Ovary (tissue), 9 donors: ENCODE measurements around the gene NLRC5. TPM values are rescaled to one million over a fixed set of nuclear protein-coding genes. Genes with fewer than 3 reads are reported as not detected.

ENCODE experiments used
- DNase-seq, 5 donors: peaks; one replicate each; pipeline ENCODE4 v3.0.0-alpha.2; 2019 to 2020
- H3K27ac ChIP-seq, 2 donors: fragments of 200-600 bp; one replicate each; pipeline versions ENCODE4 v1.5.1 to v1.8.0; 2019 to 2022
- H3K27me3 ChIP-seq: fragments of 200-600 bp; one replicate; pipeline ENCODE4 v1.8.0; 2022
- H3K36me3 ChIP-seq: fragments of 200-600 bp; sonication (generic); one replicate; pipeline ENCODE4 v1.5.1; 2019
- H3K4me1 ChIP-seq: one replicate; pipeline ENCODE4 v1.8.1; 2013; ENCODE audit warnings: mild to moderate bottlenecking, moderate library complexity; ENCODE audit not compliant: insufficient read depth
- H3K4me3 ChIP-seq: fragments of 200-600 bp; sonication (generic); one replicate; pipeline ENCODE4 v1.5.1; 2017
- H3K9me3 ChIP-seq, 2 donors: fragments of 200-600 bp in 1 of 2; sonication (generic) in 1 of 2; one replicate each; pipeline versions ENCODE4 v1.5.1 to v1.8.1; 2013 to 2019; ENCODE audit warnings: mild to moderate bottlenecking in 1 of 2, moderate library complexity in 1 of 2
- CTCF ChIP-seq, 3 donors: fragments of 450-650 bp in 2 of 3; fragments of 200-600 bp in 1 of 3; IDR thresholded peaks; one replicate each; pipeline versions ENCODE4 v1.5.1 to v1.8.0; 2016 to 2022; ENCODE audit warnings: antibody characterized with exemption in 3 of 3, mild to moderate bottlenecking in 1 of 3
- EP300 ChIP-seq: sonication (generic); formaldehyde crosslinking; IDR thresholded peaks from one replicate; pipeline ENCODE4 v1.6.1; 2017; ENCODE audit warnings: antibody characterized with exemption
- POLR2A ChIP-seq: fragments of 450-650 bp; IDR thresholded peaks from one replicate; pipeline ENCODE4 v1.6.1; 2017; ENCODE audit warnings: antibody characterized with exemption, mild to moderate bottlenecking, moderate library complexity
- WGBS, 3 donors: extraction: QIAGEN DNeasy Blood & Tissue Kit in 1 of 3; methylation state at CpG; one replicate each; pipeline versions ENCODE4 v1.1.5 to v1.1.7; 2013 to 2017; 5-methylcytosine and 5-hydroxymethylcytosine counted together
- intact Hi-C, 4 donors: fragments of 100-400 bp; cut with DNase I; formaldehyde crosslinking; loops; one replicate each; pipeline versions ENCODE4 v1.11.0 to v1.15.1; 2022 to 2023
- polyA plus RNA-seq, 2 donors: library from polyadenylated mRNA; stranded (reverse); fragments of 200-250 nt in 1 of 2; fragments of 350-450 nt in 1 of 2; fragmentation: Illumina TruSeq in 1 of 2; extraction: RNeasy Lipid Tissue Mini Kit (QIAGEN cat#74804) in 1 of 2; gene quantifications; one replicate each; pipeline ENCODE4 v1.2.3, GENCODE V29; 2013 to 2014
- total RNA-seq, 7 donors: library from RNA; depleted of rRNA in 2 of 7; stranded (reverse); fragments of >200 nt in 2 of 7; fragmentation: NEBNext Ultra II Directional in 3 of 7; extraction: Animal tissue kit (Norgen Biotek cat#: 25700) in 3 of 7; gene quantifications; one replicate each; pipeline versions ENCODE4 v1.1.0 to v1.2.4, GENCODE V29; 2016 to 2023
- donor health status: DM: no; HTN: no; CAD: no; lungs with moderate emphysema.
- donor health status: DM: no; HTN: no; CAD: no.
- donor health status: Bipolar disorder and iron deficiency.
- donor health status: DM: yes; HTN: yes; CAD: no.
- donor health status: DM: no; HTN: no; CAD: no.
- donor health status: DM: yes; HTN: yes; CAD: no.

NLRC5 gene
- total and polyA plus RNA-seq, 9 donors = 6.0 to 29.9 (median 14.7) TPM

- H3K27me3 ChIP-seq = no peaks in the 10 kb centered on the region
- no peaks in the 10 kb centered on the region for H3K4me1 ChIP-seq
- H3K36me3 ChIP-seq = no peaks in the 10 kb centered on the region
- no peak for TF ChIP-seq POLR2A
- no peak for TF ChIP-seq EP300
- no peak for TF ChIP-seq CTCF (IDR thresholded peaks at IDR 0.05)
- no peak overlapping the region for H3K27ac ChIP-seq
- H3K9me3 ChIP-seq = no peaks in the 10 kb centered on the region
- 78 to 91% (median 82%) methylated on average over 2 of the region's 2 CpGs for WGBS, 3 donors
- intact Hi-C loops = no loop called here
- DNase-seq = no peak
- H3K4me3 ChIP-seq = no peak overlapping the region
Measured at GRCh38 chr16:57019746-57020145, 30.4 kb downstream of the NLRC5 start.

GRCh38 chr16:57020651-57021050 is 31.3 kb downstream of the NLRC5 start:
- no peaks in the 10 kb centered on the region for H3K9me3 ChIP-seq
- 82 to 87% (median 83%) methylated on average over 8 of the region's 8 CpGs for WGBS, 3 donors
- intact Hi-C loops = no loop called here
- H3K27me3 ChIP-seq = no peaks in the 10 kb centered on the region
- H3K27ac ChIP-seq = no peak overlapping the region
- DNase-seq = no peak
- H3K4me1 ChIP-seq = no peaks in the 10 kb centered on the region
- H3K4me3 ChIP-seq = no peak overlapping the region
- TF ChIP-seq CTCF (IDR thresholded peaks at IDR 0.05) (no peak), POLR2A (no peak), EP300 (no peak)
- H3K36me3 ChIP-seq = no peaks in the 10 kb centered on the region

GRCh38 chr16:57021757-57022156 is 32.4 kb downstream of the NLRC5 start:
- Histone ChIP-seq H3K9me3 (no peaks in the 10 kb centered on the region), H3K36me3 (no peaks in the 10 kb centered on the region), H3K27me3 (no peaks in the 10 kb centered on the region), H3K27ac (no peak overlapping the region), H3K4me3 (no peak overlapping the region), H3K4me1 (no peaks in the 10 kb centered on the region)
- 95 to 98% (median 97%) methylated on average over 6 of the region's 6 CpGs for WGBS, 3 donors
- intact Hi-C loops = no loop called here
- TF ChIP-seq EP300 = no peak
- DNase-seq = no peak

GRCh38 chr16:57022445-57022844 is 33.1 kb downstream of the NLRC5 start:
- no peak for DNase-seq
- Histone ChIP-seq H3K36me3 (no peaks in the 10 kb centered on the region), H3K27ac (no peak overlapping the region), H3K4me3 (no peak overlapping the region), H3K9me3 (no peaks in the 10 kb centered on the region), H3K27me3 (no peaks in the 10 kb centered on the region), H3K4me1 (no peaks in the 10 kb centered on the region)
- no peak for TF ChIP-seq EP300
- no peak for TF ChIP-seq POLR2A
- TF ChIP-seq CTCF (IDR thresholded peaks at IDR 0.05) = no peak
- 93 to 97% (median 93%) methylated on average over 7 of the region's 7 CpGs for WGBS, 3 donors
- intact Hi-C loops = no loop called here

- intact Hi-C loops = no loop called here
- Histone ChIP-seq H3K4me1 (no peaks in the 10 kb centered on the region), H3K27ac (no peak overlapping the region), H3K27me3 (no peaks in the 10 kb centered on the region), H3K36me3 (no peaks in the 10 kb centered on the region), H3K4me3 (no peak overlapping the region), H3K9me3 (no peaks in the 10 kb centered on the region)
- TF ChIP-seq EP300 (no peak), CTCF (IDR thresholded peaks at IDR 0.05) (no peak), POLR2A (no peak)
- 89 to 99% (median 93%) methylated on average over 8 of the region's 8 CpGs for WGBS, 3 donors
- DNase-seq = no peak
Measured at GRCh38 chr16:57023541-57024249, 34.3 kb downstream of the NLRC5 start.
